ENCODE results near the gene TMEM150C.

Gene TMEM150C

GRCh38 chr4:82593411-82593810 is 31.6 kb upstream of the TMEM150C start:
- TF ChIP-seq TAF1 (IDR thresholded peaks at IDR 0.05; ENCODE audit: borderline replicate concordance, insufficient read depth, low read length) (no peak), FOXP2 (optimal IDR thresholded peaks at IDR 0.05; ENCODE audit: borderline replicate concordance, extremely low read depth, extremely low read length, insufficient read depth) (no peak), POLR2AphosphoS5 (IDR thresholded peaks at IDR 0.05; ENCODE audit: low read depth, low read length) (no peak), SIN3A (IDR thresholded peaks at IDR 0.05; ENCODE audit: borderline replicate concordance, insufficient read depth, low read length) (no peak)
- TF ChIP-seq, protein P1, sequence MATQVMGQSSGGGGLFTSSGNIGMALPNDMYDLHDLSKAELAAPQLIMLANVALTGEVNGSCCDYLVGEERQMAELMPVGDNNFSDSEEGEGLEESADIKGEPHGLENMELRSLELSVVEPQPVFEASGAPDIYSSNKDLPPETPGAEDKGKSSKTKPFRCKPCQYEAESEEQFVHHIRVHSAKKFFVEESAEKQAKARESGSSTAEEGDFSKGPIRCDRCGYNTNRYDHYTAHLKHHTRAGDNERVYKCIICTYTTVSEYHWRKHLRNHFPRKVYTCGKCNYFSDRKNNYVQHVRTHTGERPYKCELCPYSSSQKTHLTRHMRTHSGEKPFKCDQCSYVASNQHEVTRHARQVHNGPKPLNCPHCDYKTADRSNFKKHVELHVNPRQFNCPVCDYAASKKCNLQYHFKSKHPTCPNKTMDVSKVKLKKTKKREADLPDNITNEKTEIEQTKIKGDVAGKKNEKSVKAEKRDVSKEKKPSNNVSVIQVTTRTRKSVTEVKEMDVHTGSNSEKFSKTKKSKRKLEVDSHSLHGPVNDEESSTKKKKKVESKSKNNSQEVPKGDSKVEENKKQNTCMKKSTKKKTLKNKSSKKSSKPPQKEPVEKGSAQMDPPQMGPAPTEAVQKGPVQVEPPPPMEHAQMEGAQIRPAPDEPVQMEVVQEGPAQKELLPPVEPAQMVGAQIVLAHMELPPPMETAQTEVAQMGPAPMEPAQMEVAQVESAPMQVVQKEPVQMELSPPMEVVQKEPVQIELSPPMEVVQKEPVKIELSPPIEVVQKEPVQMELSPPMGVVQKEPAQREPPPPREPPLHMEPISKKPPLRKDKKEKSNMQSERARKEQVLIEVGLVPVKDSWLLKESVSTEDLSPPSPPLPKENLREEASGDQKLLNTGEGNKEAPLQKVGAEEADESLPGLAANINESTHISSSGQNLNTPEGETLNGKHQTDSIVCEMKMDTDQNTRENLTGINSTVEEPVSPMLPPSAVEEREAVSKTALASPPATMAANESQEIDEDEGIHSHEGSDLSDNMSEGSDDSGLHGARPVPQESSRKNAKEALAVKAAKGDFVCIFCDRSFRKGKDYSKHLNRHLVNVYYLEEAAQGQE (IDR thresholded peaks at IDR 0.05; ENCODE audit: insufficient read depth in 1 of 2, low read depth in 2 of 2, low read length in 2 of 2): no peak

DNA sequence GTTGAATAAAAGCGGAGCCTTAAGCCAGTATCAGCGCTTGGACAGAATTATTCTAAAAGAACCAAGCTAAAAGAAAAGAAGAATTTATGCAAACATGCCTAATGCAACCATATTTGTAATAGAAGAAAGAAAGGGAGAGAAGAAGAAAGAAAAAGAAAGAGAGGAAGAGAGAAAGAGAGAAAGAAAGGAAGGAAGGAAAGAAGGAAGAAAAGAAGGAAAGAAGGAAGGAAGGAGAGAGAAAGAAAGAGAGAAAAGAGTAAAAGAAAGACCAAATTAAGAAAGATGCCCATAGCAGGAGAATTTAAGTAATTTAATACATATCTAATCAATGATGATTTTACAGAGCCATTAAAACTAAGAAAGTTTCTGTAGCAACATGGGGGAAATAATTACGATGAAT is 30.9 kb upstream of the TMEM150C start:
- no peak for TF ChIP-seq SIN3A (IDR thresholded peaks at IDR 0.05; ENCODE audit: borderline replicate concordance, insufficient read depth, low read length)
- no peak for TF ChIP-seq FOXP2 (optimal IDR thresholded peaks at IDR 0.05; ENCODE audit: borderline replicate concordance, extremely low read depth, extremely low read length, insufficient read depth)
- no peak for TF ChIP-seq TAF1 (IDR thresholded peaks at IDR 0.05; ENCODE audit: borderline replicate concordance, insufficient read depth, low read length)
- TF ChIP-seq, protein P1 (IDR thresholded peaks at IDR 0.05; ENCODE audit: insufficient read depth in 1 of 2, low read depth in 2 of 2, low read length in 2 of 2): no peak
- no peak for TF ChIP-seq POLR2AphosphoS5 (IDR thresholded peaks at IDR 0.05; ENCODE audit: low read depth, low read length)

DNA sequence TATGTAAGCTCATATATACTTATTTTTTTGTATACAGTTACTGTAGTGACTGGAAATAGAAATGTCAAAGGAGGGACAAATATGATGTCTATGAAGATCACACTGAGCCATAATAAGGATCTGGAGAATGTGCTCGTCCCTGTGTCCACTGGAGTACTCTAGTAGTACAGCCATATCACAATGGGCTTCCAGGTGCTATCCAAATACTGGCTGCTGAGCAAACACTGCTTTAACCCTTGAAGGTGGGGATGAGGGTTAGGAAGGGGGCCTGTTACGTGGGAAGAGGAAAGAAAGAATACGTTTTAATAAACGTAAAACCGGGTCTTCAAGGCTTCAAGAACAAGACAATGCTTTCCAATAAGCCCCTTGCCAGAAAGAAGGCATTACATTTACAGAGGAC is 29.8 kb upstream of the TMEM150C start:
- TF ChIP-seq FOXP2 (optimal IDR thresholded peaks at IDR 0.05; ENCODE audit: borderline replicate concordance, extremely low read depth, extremely low read length, insufficient read depth): no peak

DNA sequence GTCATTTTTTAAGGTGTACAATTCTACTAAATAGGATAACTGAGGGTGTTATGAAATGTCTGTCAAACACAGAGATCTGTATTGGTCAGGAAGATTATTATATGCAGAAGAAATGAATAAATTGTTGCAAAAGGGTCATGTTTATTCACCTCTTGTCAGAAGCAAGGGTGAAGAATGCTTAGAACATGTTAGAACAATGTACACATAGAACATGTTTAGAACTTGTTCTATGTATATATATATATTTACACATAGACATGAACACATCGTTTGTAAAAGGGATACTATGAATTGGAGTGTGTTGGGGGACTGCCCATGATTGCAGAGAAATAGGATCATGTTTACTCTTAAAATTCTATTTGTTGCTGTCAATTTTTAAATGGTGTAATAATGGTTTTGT is 28.0 kb upstream of the TMEM150C start:
- TF ChIP-seq FOXP2 (optimal IDR thresholded peaks at IDR 0.05; ENCODE audit: borderline replicate concordance, extremely low read depth, extremely low read length, insufficient read depth): no peak
- TF ChIP-seq TAF1 (IDR thresholded peaks at IDR 0.05; ENCODE audit: borderline replicate concordance, insufficient read depth, low read length): no peak
- TF ChIP-seq SIN3A (IDR thresholded peaks at IDR 0.05; ENCODE audit: borderline replicate concordance, insufficient read depth, low read length): no peak
- TF ChIP-seq POLR2AphosphoS5 (IDR thresholded peaks at IDR 0.05; ENCODE audit: low read depth, low read length): no peak
- TF ChIP-seq, protein P1 (IDR thresholded peaks at IDR 0.05; ENCODE audit: insufficient read depth in 1 of 2, low read depth in 2 of 2, low read length in 2 of 2): no peak

GRCh38 chr4:82588771-82589270 is 27.0 kb upstream of the TMEM150C start:
- TF ChIP-seq TAF1 (IDR thresholded peaks at IDR 0.05; ENCODE audit: borderline replicate concordance, insufficient read depth, low read length): no peak
- no peak for TF ChIP-seq SIN3A (IDR thresholded peaks at IDR 0.05; ENCODE audit: borderline replicate concordance, insufficient read depth, low read length)
- TF ChIP-seq, protein P1 (IDR thresholded peaks at IDR 0.05; ENCODE audit: insufficient read depth in 1 of 2, low read depth in 2 of 2, low read length in 2 of 2): no peak
- no peak for TF ChIP-seq POLR2AphosphoS5 (IDR thresholded peaks at IDR 0.05; ENCODE audit: low read depth, low read length)
- TF ChIP-seq FOXP2 (optimal IDR thresholded peaks at IDR 0.05; ENCODE audit: borderline replicate concordance, extremely low read depth, extremely low read length, insufficient read depth): no peak
